Activated T-cell treated with anti-CD3 and anti-CD28 coated beads, Interleukin-2, amount 50 U/mL, for 24 hours (primary cell): ENCODE data around the gene ALKBH1.
"Not testable (repeated sequence)": the region's sequence is repeated elsewhere in the genome, so short reads cannot be mapped to it uniquely, and the experiment has no call there.

Experiments
- DNase-seq: peaks from one replicate; pipeline ENCODE4 v3.0.0-alpha.2; 2020
- H3K27ac Mint-ChIP-seq: 2 replicates; pipeline ENCODE4 v1.8.0; 2020; ENCODE audit warnings: mild to moderate bottlenecking, mixed read lengths
- H3K27me3 Mint-ChIP-seq: 2 replicates; pipeline ENCODE4 v1.8.0; 2020; ENCODE audit warnings: mixed read lengths
- H3K36me3 Mint-ChIP-seq: 2 replicates; pipeline ENCODE4 v1.8.0; 2020; ENCODE audit warnings: low read depth, mixed read lengths
- H3K4me1 Mint-ChIP-seq: 2 replicates; pipeline ENCODE4 v1.8.0; 2020; ENCODE audit warnings: low read depth, mixed read lengths
- H3K4me3 Mint-ChIP-seq: 2 replicates; pipeline ENCODE4 v1.8.0; 2020; ENCODE audit warnings: mild to moderate bottlenecking, moderate library complexity, mixed read lengths
- H3K9me3 Mint-ChIP-seq: 2 replicates; pipeline ENCODE4 v1.8.0; 2020; ENCODE audit warnings: mixed read lengths

The ALKBH1 gene

DNA sequence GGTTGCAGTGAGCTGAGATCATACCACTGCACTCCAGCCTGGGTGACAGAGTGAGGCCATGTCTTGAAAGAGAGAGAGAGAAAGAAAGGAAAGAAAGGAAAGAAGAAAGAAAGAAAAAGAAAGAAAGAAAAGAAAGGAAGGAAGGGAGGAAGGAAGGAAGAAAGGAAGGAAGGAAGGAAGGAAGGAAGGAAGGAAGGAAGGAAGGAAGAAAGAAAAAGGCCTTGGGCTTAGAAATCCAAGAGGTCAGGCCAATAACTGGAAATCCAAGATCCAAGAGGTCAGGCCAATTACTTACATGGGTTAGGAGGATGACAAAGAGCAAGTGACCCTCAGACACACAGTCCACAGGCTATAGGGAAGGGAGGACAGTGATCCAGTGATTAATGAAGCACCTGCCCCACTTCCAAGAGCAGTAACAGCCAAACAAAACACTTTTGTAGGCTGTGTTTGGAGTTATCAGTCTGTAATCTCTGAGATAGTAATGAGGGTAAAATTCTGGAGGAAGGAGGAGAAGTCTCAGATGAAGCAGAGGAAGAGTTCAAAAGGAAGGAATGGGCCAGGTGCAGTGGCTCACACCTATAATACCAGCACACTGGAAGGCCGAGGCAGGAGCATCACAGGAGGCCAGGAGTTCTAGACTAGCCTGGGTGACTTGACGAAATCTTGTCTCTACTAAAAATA is 59.2 kb downstream of the ALKBH1 start:
- Mint-ChIP-seq H3K9me3 (no peaks in the 10 kb centered on the region), H3K36me3 (no peaks in the 10 kb centered on the region)

DNA sequence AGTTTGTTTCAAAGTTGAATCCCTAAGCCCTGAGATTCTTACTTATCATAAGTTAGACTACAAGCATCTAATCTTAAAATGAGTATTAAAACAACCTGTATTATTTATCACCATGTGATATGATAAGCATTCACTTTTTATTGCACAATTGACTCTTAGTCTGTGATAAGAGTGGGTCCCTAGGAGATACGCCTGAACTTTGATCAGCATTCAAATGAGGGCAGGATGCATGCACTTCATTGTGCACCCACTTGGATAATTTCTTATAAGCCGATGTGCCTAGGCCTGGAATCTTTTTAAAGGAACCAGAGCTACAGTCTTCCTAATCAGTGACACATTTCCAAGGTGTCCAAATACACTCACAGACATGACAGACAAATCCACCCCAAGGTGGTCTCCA is 60.0 kb downstream of the ALKBH1 start:
- Mint-ChIP-seq H3K9me3 (no peaks in the 10 kb centered on the region), H3K27ac (no peak overlapping the region), H3K4me3 (no peak overlapping the region), H3K27me3 (no peaks in the 10 kb centered on the region), H3K4me1 (no peaks in the 10 kb centered on the region), H3K36me3 (no peaks in the 10 kb centered on the region)
- no peak for DNase-seq

More for the DNA sequence above, 59.2 kb downstream of the ALKBH1 start:
- H3K4me3 Mint-ChIP-seq, result no peak overlapping the region
- no peak overlapping the region for H3K27ac Mint-ChIP-seq
- no peaks in the 10 kb centered on the region for H3K27me3 Mint-ChIP-seq
- no peak for DNase-seq
- H3K4me1 Mint-ChIP-seq, result no peaks in the 10 kb centered on the region

DNA sequence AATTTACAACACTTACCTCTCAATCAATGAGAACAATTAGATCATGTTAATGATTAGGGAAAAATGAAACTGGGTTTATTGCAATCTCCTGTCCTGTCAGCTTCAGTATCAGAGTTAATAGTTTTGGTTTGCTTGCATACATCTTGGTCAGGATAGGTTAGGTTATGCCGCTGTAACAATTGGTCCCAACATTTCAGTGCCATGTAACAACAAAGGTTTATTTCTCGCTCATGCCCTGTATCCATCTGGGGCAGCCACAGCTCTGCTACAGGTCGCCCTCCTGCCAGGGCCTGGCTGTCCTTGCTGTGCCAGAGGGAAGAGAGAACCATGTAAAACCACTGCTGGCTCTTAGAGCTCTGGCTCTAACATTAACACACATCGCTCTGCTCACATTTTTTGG is 60.9 kb downstream of the ALKBH1 start:
- H3K4me1 Mint-ChIP-seq, result peaks cover 7% of the 10 kb centered on the region
- H3K4me3 Mint-ChIP-seq, result no peak overlapping the region
- no peak overlapping the region for H3K27ac Mint-ChIP-seq

DNA sequence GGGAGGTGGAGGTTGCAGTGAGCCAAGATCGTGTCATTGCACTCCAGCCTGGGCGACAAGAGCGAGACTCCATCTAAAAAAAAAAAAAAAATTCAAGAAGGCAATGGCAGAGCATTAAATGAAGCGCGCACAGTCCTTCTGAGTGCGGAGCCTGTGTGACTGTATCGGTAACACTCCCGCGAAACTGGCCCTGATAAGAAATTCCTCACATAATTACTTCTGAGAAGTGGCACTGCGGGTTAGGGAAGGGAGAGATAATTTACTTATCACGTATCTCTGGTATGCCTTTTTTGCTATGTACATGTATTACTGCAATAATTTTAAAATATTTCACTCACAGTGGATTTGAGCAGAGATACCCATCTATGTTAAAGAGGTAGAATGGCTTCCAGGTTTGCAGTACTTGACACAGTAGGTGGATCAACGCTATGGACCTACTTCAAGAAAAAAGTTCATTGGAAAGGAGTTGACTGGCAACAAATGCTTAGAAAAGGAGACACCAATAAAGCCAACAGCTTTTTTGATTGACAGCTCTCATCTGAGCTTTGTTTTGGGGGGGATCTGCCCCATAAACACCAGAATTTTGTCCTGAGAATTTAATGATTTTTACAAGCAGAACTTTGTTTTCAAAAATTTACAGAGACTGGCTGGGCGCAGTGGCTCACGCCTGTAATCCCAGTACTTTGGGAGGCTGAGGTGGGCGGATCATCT is 62.1 kb downstream of the ALKBH1 start:
- H3K27ac Mint-ChIP-seq, result no peak overlapping the region
- H3K27me3 Mint-ChIP-seq, result no peaks in the 10 kb centered on the region
- no peak overlapping the region for H3K4me3 Mint-ChIP-seq
- H3K9me3 Mint-ChIP-seq, result no peaks in the 10 kb centered on the region
- H3K36me3 Mint-ChIP-seq, result no peaks in the 10 kb centered on the region
- DNase-seq, result no peak
- peaks cover 17% of the 10 kb centered on the region for H3K4me1 Mint-ChIP-seq

More for the DNA sequence above, 60.9 kb downstream of the ALKBH1 start:
- Mint-ChIP-seq H3K27me3 (no peaks in the 10 kb centered on the region), H3K36me3 (no peaks in the 10 kb centered on the region), H3K9me3 (no peaks in the 10 kb centered on the region)
- DNase-seq, result no peak

DNA sequence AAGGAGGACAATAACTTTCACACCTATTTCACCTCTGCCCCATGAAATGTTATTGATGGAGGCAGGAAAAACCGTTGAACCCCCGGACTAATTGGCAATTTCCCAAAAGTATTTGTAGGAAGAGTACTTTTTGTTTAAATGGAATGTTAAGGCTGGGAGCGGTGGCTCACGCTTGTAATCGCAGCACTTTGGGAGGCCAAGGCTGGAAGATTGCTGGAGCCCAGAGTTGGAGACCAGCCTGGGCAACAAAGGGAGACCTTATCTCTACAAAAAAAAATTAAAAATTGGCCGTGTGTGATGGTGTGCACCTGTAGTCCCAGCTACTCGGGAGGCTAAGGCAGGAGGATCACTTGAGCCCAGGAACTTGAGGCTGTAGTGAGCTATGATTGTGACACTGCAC is 65.4 kb downstream of the ALKBH1 start:
- Mint-ChIP-seq H3K4me3 (peak overlapping the region; percentile 73), H3K36me3 (no peaks in the 10 kb centered on the region), H3K9me3 (no peaks in the 10 kb centered on the region), H3K27ac (peak overlapping the region; percentile 91), H3K4me1 (peaks cover 17% of the 10 kb centered on the region), H3K27me3 (no peaks in the 10 kb centered on the region)
- no peak for DNase-seq

DNA sequence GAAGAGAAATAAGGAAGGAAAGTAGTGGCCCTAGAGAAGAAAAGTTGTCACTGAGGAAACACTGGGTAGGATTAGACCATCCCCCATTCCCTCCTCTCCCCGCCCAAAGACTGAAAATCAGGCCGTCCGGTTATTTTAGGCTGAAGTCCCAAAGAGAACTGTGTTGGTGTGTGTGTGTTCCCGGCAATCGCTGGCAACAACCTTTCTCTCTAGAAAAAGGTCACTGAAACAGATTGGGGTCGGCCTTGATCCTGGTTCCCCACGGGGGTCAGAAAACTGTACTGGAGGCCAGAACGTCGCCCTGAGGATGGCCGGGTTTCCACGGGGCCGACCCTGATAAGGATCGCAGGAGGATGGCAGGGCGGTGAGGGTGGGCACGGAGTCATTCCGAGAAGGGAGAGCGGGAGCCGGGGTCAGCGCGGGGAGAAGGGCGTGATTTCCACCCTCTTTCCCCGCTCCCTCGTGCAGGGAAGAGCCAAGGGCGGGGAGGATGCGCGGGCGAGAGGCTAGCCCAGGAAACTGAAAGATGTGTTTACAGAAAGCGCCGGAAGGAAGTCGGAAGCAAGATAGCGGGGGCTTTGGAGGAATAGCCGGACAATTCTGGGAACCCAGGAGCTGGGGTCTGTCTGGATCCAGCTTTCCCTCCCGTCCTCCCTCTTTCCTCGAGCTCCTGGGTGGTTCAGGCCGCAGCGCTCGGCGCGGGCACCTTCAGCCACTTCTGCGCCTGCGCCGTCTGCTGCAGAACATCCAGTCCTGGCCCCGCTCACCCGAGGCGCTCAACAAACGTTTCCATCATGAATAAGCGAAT is 66.1 kb downstream of the ALKBH1 start:
- Mint-ChIP-seq H3K27ac (peak overlapping the region; percentile 91), H3K4me3 (peak overlapping the region; percentile 73), H3K36me3 (no peaks in the 10 kb centered on the region), H3K4me1 (peaks cover 17% of the 10 kb centered on the region), H3K9me3 (no peaks in the 10 kb centered on the region), H3K27me3 (no peaks in the 10 kb centered on the region)
- peak; percentile 83 for DNase-seq

DNA sequence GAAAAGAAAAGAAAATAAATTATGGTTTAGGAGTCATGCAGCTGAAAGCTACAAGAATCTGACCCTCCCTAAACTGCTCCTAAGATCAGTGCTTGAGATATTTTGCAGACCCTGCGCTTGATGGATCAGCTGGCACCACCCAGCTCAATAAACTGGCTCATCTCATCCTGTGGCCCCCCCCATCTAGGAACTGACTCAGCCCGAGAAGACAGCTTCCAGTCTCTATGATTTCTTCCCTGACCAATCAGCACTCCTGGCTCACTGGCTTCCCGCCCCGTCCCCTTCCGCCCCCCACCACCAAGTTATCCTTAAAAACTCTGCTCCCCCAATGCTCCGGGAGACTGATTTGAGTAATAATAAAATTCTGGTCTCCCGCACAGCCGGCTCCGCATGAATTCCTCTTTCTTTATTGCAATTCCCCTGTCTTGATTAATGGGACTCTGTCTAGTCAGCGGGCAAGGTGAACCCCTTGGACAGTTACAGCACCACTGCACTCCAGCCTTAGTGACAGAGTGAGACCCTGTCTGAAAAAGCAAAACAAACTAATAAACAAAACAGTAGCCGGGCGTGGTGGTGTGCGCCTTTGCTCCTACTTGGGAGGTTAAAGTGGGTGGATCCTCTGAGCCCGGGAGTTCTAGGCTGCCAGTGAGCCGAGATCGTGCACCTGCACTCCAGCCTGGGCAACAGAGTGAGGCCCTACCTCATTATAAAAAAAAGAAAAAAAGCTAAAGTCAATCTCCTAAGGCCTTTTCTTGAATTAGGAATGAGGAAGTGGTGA is 66.9 kb downstream of the ALKBH1 start:
- peaks cover 17% of the 10 kb centered on the region for H3K4me1 Mint-ChIP-seq
- H3K9me3 Mint-ChIP-seq, result no peaks in the 10 kb centered on the region
- no peaks in the 10 kb centered on the region for H3K27me3 Mint-ChIP-seq
- no peaks in the 10 kb centered on the region for H3K36me3 Mint-ChIP-seq
- no peak for DNase-seq
- peak overlapping the region; percentile 73 for H3K4me3 Mint-ChIP-seq
- peak overlapping the region; percentile 91 for H3K27ac Mint-ChIP-seq

DNA sequence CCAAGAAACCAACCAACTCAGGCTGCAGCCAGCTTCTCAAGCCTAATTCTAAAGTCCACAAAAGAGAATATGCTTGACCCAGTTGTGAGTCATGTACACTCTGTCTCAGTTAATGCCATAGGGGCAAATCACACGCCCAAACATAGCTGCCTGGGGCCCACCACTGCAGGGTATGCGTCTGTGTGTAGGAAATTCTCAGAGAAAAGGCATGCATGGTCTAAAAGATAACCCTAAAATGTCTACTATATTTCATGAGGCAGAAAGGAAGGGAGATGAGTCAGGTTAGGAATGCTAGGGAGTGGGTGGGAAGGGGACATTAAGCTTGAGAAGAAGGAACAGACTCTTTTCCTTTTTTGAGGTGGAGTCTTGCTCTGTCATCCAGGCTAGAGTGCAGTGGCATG is 69.1 kb downstream of the ALKBH1 start:
- no peak overlapping the region for H3K27ac Mint-ChIP-seq
- no peaks in the 10 kb centered on the region for H3K36me3 Mint-ChIP-seq
- peaks cover 17% of the 10 kb centered on the region for H3K4me1 Mint-ChIP-seq
- H3K27me3 Mint-ChIP-seq, result no peaks in the 10 kb centered on the region
- no peak overlapping the region for H3K4me3 Mint-ChIP-seq
- H3K9me3 Mint-ChIP-seq, result no peaks in the 10 kb centered on the region
- no peak for DNase-seq

DNA sequence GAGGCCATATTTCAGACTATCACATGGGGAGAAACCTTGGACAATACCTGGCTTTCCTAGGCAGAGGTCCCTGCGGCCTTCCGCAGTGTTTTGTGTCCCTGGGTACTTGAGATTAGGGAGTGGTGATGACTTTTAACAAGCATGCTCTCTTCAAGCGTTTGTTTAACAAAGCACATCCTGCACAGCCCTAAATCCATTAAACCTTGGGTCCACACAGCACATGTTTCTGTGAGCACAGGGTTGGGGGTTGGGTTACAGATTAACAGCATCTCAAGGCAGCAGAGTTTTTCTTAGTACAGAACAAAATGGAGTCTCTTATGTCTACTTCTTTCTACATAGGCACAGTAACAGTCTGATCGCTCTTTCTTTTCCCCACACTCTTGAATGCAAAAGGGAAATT is 72.0 kb downstream of the ALKBH1 start:
- not testable (repeated sequence) for H3K4me1 Mint-ChIP-seq, H3K27me3 Mint-ChIP-seq, H3K4me3 Mint-ChIP-seq, H3K9me3 Mint-ChIP-seq, H3K27ac Mint-ChIP-seq, H3K36me3 Mint-ChIP-seq, DNase-seq

DNA sequence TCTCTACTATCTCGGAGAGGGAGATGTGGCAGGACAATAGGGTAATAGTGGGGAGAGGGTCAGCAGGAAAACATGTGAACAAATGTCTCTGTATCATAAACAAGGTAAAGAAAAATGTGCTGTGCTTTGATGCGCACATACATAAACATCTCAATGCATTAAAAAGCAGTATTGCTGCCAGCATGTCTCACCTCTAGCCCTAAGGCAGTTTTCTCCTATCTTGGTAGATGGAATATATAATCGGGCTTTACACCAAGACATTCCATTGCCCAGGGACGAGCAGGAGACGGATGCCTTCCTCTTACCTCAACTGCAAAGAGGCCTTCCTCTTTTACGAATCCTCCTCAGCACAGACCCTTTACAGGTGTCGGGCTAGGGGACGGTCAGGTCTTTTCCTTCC is 72.4 kb downstream of the ALKBH1 start:
- H3K4me1 Mint-ChIP-seq, H3K27ac Mint-ChIP-seq, H3K36me3 Mint-ChIP-seq, H3K27me3 Mint-ChIP-seq, H3K9me3 Mint-ChIP-seq, H3K4me3 Mint-ChIP-seq, DNase-seq: not testable (repeated sequence)

DNA sequence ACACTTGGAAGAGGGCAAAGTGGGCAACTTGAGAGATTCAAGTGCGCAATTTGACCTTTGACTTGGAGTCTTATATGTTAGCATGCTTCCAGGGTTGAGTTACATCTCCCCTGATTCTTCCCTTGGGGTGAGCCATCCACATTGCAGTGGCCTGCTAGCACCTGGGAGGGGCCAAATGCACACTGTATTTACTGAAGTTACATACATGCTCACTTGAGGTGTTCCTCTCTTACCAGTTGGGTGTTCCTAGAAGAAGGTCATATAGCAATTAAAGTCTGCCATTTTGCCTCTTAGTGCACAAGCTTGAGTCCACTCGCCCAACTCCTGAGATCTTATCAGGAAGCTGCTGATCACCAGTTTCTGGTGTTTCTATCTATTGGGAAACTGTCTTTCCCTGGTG is 77.7 kb downstream of the ALKBH1 start:
- Mint-ChIP-seq H3K4me3 (no peak overlapping the region), H3K9me3 (peaks cover 5% of the 10 kb centered on the region), H3K27ac (no peak overlapping the region), H3K36me3 (no peaks in the 10 kb centered on the region), H3K4me1 (peaks cover 2% of the 10 kb centered on the region), H3K27me3 (no peaks in the 10 kb centered on the region)
- no peak for DNase-seq

DNA sequence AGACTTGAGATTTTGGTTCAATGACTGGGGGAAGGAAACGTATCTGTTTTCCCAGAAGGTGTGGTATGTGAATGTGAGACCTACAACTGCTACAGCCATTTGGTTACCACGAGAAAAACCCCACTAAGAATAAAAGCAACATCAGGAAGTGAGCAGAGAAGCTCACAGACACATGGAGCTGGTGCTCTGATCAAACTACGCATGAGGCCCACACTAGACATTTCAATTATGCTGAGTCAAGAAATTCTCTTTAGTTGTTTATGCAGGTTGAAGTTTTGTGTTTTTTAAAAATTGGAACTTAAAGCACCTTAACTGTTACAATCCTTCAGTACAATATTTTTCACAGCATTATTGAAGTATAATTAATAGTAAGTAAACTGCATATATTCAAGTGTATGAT is 82.5 kb downstream of the ALKBH1 start:
- H3K4me1 Mint-ChIP-seq, result peaks cover 2% of the 10 kb centered on the region
- no peak overlapping the region for H3K4me3 Mint-ChIP-seq
- no peaks in the 10 kb centered on the region for H3K27me3 Mint-ChIP-seq
- no peaks in the 10 kb centered on the region for H3K36me3 Mint-ChIP-seq
- H3K27ac Mint-ChIP-seq, result no peak overlapping the region
- no peak for DNase-seq
- peaks cover 5% of the 10 kb centered on the region for H3K9me3 Mint-ChIP-seq

DNA sequence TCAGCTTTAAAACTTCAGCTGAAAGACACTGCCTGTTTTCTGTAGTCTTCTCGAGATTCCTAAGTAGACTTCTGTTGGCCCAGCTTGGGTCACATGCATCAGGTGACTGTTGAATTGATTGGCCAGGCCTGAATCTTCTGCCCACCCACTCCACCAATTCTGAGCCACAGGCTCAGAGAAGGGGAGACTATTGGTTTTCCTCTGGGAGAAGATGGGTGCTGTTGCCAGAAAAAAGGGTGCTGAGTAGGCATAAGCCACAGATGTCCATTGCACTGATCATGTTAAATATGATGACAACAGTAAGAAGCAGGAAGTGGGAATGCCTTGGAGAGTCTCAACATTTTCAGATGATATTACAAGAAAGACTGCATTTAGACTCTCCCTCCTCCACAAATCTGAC is 84.6 kb downstream of the ALKBH1 start:
- H3K27me3 Mint-ChIP-seq, result no peaks in the 10 kb centered on the region
- no peak overlapping the region for H3K27ac Mint-ChIP-seq
- peaks cover 2% of the 10 kb centered on the region for H3K4me1 Mint-ChIP-seq
- H3K4me3 Mint-ChIP-seq, result no peak overlapping the region
- no peaks in the 10 kb centered on the region for H3K36me3 Mint-ChIP-seq
- no peaks in the 10 kb centered on the region for H3K9me3 Mint-ChIP-seq
- no peak for DNase-seq
